Endothelial cell of hepatic sinusoid (primary cell): ENCODE results near the gene ADSL.

Experiments used
- in situ Hi-C: cut with HindIII; loops from 2 replicates; pipeline ENCODE4 v1.10.0; 2017; ENCODE audit warnings: low sequenced_read_pairs

Gene ADSL

DNA sequence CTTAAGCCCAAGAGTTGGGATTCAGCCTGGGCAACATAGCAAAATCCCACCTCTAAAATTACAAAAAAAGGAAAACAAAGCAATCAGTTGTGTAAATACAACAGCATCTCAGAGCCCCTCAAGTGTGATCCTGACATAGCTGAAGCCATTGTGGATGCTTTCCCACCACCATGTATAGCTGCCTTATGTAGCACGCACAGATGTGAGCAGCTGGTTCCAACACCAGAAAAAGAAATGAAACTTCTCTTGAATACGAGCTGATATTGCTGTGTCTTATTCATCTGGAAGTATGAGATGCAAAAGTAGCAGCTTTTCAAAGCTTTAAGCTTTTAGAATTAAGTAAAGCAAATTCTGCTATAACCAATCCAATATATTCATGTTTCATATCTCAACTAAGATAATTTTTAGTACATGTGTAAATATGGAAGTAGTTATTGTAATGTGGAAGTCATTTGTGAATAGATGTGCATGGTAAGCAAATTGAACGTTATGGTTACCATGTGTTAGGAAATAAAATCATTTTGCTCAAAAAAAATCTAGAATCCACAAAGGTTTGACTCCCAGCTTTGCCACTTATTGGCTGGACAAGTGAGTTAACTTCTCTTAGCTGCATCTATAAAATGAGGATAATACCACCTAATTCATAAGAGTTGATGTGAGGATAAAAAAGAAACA lies 87.3 kb downstream of the ADSL start:
- in situ Hi-C loops = loop anchor here (25.0 kb wide), 1 partner anchor 204 kb away; the partner anchor contains the start of gene MRTFA

GRCh38 chr22:40434106-40434505 lies 87.8 kb downstream of the ADSL start:
- in situ Hi-C loops = loop anchor here (25.0 kb wide), 1 partner anchor 203 kb away; the partner anchor contains the start of gene MRTFA

- in situ Hi-C loops = loop anchor here (25.0 kb wide), 1 partner anchor 203 kb away; the partner anchor contains the start of gene MRTFA
Observed at GRCh38 chr22:40434745-40435144, 88.4 kb downstream of the ADSL start.

- in situ Hi-C loops = loop anchor here (25.0 kb wide), 1 partner anchor 201 kb away; the partner anchor contains the start of gene MRTFA
Observed at GRCh38 chr22:40436505-40437431, 90.5 kb downstream of the ADSL start.
